GM18498 (cell line): Measurements from ENCODE around the gene PDE7B.
A peak's percentile ranks its signal among the peaks of the same experiment; 100 is the strongest.

ENCODE experiments used
- ATAC-seq: cut with Tn5 transposase; IDR thresholded peaks from one replicate; pipeline ENCODE4 v1.9.1; 2021; ENCODE audit warnings: mild to moderate bottlenecking, moderate library complexity; ENCODE audit not compliant: unreplicated experiment

Gene PDE7B

GRCh38 chr6:135851442-135852271 lies at the start of gene PDE7B:
Gene PDE7B, plus strand, starts transcription at chr6:135851701.
- ATAC-seq, result peak; percentile 87

GRCh38 chr6:135801755-135802465 lies 49.6 kb upstream of the PDE7B start:
- ATAC-seq, result no peak

GRCh38 chr6:135810486-135810885 lies 41.0 kb upstream of the PDE7B start:
- no peak for ATAC-seq

GRCh38 chr6:135811170-135811569 lies 40.3 kb upstream of the PDE7B start:
- no peak for ATAC-seq

GRCh38 chr6:135811644-135812526 lies 39.6 kb upstream of the PDE7B start:
- ATAC-seq, result no peak

- no peak for ATAC-seq
Measured at GRCh38 chr6:135813401-135813800, 38.1 kb upstream of the PDE7B start.

- ATAC-seq, result no peak
Measured at GRCh38 chr6:135814043-135814442, 37.5 kb upstream of the PDE7B start.

- no peak for ATAC-seq
Measured at GRCh38 chr6:135815216-135815615, 36.3 kb upstream of the PDE7B start.

GRCh38 chr6:135817035-135817434 lies 34.5 kb upstream of the PDE7B start:
- ATAC-seq, result no peak

- no peak for ATAC-seq
Measured at GRCh38 chr6:135819665-135820064, 31.8 kb upstream of the PDE7B start.

- no peak for ATAC-seq
Measured at GRCh38 chr6:135820340-135820739, 31.2 kb upstream of the PDE7B start.

- no peak for ATAC-seq
Measured at GRCh38 chr6:135823851-135824250, 27.6 kb upstream of the PDE7B start.

- no peak for ATAC-seq
Measured at GRCh38 chr6:135826236-135826804, 25.2 kb upstream of the PDE7B start.

GRCh38 chr6:135828021-135828420 lies 23.5 kb upstream of the PDE7B start:
- no peak for ATAC-seq

- ATAC-seq, result no peak
Measured at GRCh38 chr6:135830452-135830881, 21.0 kb upstream of the PDE7B start.

- ATAC-seq, result no peak
Measured at GRCh38 chr6:135831016-135831415, 20.5 kb upstream of the PDE7B start.

GRCh38 chr6:135832166-135832565 lies 19.3 kb upstream of the PDE7B start:
- ATAC-seq, result no peak

- ATAC-seq, result no peak
Measured at GRCh38 chr6:135833771-135834170, 17.7 kb upstream of the PDE7B start.

- ATAC-seq, result no peak
Measured at GRCh38 chr6:135837735-135838449, 13.6 kb upstream of the PDE7B start.

GRCh38 chr6:135839121-135839520 lies 12.4 kb upstream of the PDE7B start:
- ATAC-seq, result no peak
